Right atrium auricular region (tissue), 2 donors: ENCODE data around the gene UBE2J1. TPM values are rescaled to one million over a fixed set of nuclear protein-coding genes. Genes with fewer than 3 reads are reported as not detected.

Source experiments
- DNase-seq: peaks from one replicate; pipeline ENCODE4 v3.0.0-alpha.2; 2019; ENCODE audit warnings: low spot score
- H3K27ac ChIP-seq, 2 donors: fragments of 200-600 bp; sonication (generic); 1 replicate in 1 of 2; 2 replicates in 1 of 2; pipeline ENCODE4 v1.5.1; 2016 to 2019
- H3K27me3 ChIP-seq, 2 donors: fragments of 200-600 bp; sonication (generic); one replicate each; pipeline versions ENCODE4 v1.5.1 to v1.6.0; 2017 to 2019
- H3K36me3 ChIP-seq: fragments of 200-600 bp; sonication (generic); one replicate; pipeline ENCODE4 v1.5.1; 2016
- H3K4me1 ChIP-seq, 2 donors: fragments of 200-600 bp; sonication (generic); one replicate each; pipeline versions ENCODE4 v1.5.1 to v1.6.0; 2017 to 2019
- H3K4me3 ChIP-seq, 2 donors: fragments of 200-600 bp; sonication (generic); 1 replicate in 1 of 2; 2 replicates in 1 of 2; pipeline ENCODE4 v1.5.1; 2017 to 2019; ENCODE audit warnings: mild to moderate bottlenecking in 1 of 2, moderate library complexity in 1 of 2
- H3K9me3 ChIP-seq, 2 donors: fragments of 200-600 bp; sonication (generic); one replicate each; pipeline ENCODE4 v1.5.1; 2019
- total RNA-seq, 2 donors: library from RNA; depleted of rRNA; stranded (reverse); fragments of >200 nt; gene quantifications; one replicate each; pipeline ENCODE4 v1.1.0, GENCODE V29; 2016
- TF ChIP-seq, protein P1 (sequence below), 2 donors: fragments of 200-600 bp; sonication (generic); IDR thresholded peaks; one replicate each; pipeline ENCODE4 v1.5.1; 2019; ENCODE audit warnings: antibody characterized with exemption in 2 of 2

Gene UBE2J1
- total RNA-seq, 2 donors from 2014 or later = 13.8 to 15.6 TPM

DNA sequence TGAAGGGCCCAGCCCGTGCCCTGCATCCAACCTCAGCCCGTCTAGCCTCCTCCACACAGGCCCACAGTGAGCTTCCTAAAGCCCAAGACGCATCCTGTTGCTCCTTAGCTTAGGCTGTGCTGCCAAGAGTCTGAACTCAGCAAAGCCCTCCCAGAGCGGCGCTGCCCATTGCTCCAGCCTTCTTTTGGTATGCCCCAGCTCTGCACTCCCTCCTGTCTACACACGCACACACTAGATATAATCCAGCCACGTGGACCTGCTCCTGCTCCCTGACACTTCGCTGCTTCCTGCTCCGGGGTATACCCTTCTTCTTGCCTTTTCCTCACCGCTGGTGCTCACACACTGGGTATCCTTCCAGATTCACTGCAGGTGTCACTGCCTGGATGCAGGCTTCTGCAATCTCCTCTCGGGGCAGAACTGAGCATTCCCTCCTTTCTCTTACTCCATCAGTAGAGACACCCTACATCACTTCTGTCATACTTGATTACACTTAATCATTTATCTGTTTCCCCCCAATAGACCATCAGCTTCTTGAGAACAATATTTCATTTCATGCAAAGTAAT lies 61.2 kb downstream of the UBE2J1 start:
- H3K9me3 ChIP-seq = no peaks in the 10 kb centered on the region
- H3K36me3 ChIP-seq = no peaks in the 10 kb centered on the region
- TF ChIP-seq, protein P1, sequence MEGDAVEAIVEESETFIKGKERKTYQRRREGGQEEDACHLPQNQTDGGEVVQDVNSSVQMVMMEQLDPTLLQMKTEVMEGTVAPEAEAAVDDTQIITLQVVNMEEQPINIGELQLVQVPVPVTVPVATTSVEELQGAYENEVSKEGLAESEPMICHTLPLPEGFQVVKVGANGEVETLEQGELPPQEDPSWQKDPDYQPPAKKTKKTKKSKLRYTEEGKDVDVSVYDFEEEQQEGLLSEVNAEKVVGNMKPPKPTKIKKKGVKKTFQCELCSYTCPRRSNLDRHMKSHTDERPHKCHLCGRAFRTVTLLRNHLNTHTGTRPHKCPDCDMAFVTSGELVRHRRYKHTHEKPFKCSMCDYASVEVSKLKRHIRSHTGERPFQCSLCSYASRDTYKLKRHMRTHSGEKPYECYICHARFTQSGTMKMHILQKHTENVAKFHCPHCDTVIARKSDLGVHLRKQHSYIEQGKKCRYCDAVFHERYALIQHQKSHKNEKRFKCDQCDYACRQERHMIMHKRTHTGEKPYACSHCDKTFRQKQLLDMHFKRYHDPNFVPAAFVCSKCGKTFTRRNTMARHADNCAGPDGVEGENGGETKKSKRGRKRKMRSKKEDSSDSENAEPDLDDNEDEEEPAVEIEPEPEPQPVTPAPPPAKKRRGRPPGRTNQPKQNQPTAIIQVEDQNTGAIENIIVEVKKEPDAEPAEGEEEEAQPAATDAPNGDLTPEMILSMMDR (IDR thresholded peaks at IDR 0.05) = no peak
- no peaks in the 10 kb centered on the region for H3K4me1 ChIP-seq
- no peaks in the 10 kb centered on the region for H3K27me3 ChIP-seq
- H3K27ac ChIP-seq = no peak overlapping the region
- H3K4me3 ChIP-seq = no peak overlapping the region
- DNase-seq = no peak

DNA sequence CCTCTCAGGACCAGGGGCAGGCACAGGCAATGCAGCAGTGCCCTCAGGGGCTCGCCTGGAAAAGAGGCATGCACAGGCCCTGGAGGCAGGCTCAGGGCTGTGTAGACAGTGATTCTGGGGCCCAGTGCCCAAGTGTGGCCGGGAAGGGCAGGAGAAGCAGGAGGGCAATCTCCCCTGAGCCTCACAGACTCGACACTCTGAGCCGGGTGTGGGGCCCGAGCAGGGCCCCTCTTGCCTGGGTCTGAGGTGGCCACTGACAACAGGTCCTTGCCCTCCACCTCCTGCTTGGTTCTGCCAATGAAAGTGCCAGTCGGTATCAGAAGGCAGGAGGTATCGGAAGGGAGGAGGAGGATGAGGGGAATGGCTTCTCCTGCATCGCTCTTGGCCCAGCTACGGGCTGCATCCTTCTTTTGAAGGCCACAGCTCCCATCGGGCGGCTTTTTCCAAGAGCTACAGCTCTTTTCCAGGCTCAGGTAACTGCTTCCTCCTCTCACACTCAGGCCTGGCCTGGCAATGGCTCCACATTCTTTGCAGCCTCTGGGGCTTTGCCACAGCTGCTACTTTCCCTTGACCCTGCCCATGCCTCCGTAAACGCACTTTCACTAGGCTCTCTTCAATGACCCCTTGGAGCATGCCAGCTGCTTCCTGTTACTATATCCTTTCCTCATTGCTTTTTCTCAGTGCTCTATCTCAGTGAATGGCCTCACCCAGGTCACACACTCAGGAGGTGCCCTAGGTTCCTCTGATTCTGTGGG lies 61.9 kb downstream of the UBE2J1 start:
- Histone ChIP-seq H3K36me3 (no peaks in the 10 kb centered on the region), H3K27me3 (no peaks in the 10 kb centered on the region), H3K4me1 (no peaks in the 10 kb centered on the region), H3K27ac (no peak overlapping the region), H3K4me3 (no peak overlapping the region), H3K9me3 (no peaks in the 10 kb centered on the region)
- DNase-seq = no peak
- TF ChIP-seq, protein P1 (IDR thresholded peaks at IDR 0.05) = no peak

DNA sequence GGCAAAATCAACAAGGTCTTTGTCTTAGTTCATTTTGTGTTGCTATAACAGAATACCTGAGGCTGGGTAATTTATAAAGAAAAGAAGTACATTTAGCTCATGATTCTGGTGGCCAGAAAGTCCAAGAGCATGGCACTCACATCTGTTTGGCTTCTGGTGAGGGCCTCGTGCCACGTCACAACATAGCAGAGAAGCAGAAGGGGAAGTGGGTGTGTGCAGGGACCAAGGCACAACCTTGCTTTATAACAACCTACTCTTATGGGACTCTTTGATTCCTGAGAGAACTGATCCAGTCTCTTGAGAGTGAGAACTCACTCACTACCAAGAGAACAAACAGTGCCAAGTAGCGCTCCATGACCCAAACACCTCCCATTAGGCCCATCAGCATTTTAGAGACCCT lies 62.8 kb downstream of the UBE2J1 start:
- DNase-seq = no peak
- TF ChIP-seq, protein P1 (IDR thresholded peaks at IDR 0.05) = no peak
- Histone ChIP-seq H3K4me1 (no peaks in the 10 kb centered on the region), H3K27ac (no peak overlapping the region), H3K27me3 (no peaks in the 10 kb centered on the region), H3K9me3 (no peaks in the 10 kb centered on the region), H3K4me3 (no peak overlapping the region), H3K36me3 (no peaks in the 10 kb centered on the region)

DNA sequence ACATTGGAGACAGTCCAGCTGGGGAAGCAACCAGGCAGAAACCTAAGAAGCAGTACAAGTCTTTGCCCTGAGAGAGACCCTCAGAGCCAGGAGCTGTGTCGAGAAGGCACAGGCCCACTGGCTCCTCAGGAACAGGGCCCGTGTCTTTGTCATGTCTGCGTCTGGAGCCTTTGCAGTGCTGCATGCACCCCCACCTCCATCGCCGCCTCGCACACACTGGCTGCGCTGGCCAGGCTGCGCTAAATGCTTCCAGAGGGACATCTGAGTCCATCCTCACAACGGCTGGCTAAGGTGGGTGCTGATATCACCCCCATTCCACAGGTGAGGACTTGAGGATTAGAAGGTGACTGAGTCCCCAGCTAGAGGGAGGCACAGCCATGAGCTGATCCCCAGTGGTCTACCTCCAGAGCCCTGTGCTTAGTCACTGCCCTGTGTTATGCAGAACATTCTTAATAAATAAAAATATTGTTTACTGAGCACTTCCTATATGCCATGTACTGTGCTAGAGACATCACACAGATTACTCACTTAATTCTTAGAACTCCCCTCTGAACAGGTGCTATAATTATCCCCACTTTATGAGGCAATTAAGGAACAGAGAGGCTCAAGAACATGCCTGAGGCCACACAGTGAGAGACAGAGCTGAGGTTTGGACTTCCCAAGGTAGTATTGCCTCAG lies 65.0 kb downstream of the UBE2J1 start:
- TF ChIP-seq, protein P1 (IDR thresholded peaks at IDR 0.05) = no peak
- Histone ChIP-seq H3K4me3 (no peak overlapping the region), H3K9me3 (no peaks in the 10 kb centered on the region), H3K36me3 (no peaks in the 10 kb centered on the region), H3K27me3 (no peaks in the 10 kb centered on the region), H3K4me1 (no peaks in the 10 kb centered on the region), H3K27ac (no peak overlapping the region)
- DNase-seq = no peak

DNA sequence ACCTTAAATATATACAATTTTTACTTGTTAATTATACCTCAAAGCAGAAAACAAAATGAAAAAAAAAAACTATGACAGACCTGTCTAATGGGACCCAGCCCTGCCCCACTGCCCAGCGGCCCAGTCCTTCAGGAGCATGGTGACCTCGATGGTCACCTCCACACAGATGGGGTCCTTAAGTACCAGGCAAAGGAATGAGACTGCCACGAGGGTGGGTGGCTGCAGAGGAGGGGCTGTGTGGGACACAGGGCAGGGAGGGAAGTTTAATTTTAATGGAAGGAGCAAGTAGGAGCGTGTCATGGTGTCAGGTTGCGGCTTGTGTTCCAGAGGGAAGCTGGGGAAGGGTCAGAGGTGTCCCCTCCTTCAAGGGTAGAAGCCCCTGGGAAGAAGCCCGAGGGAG lies 66.0 kb downstream of the UBE2J1 start:
- H3K36me3 ChIP-seq = no peaks in the 10 kb centered on the region
- DNase-seq = no peak
- TF ChIP-seq, protein P1 (IDR thresholded peaks at IDR 0.05) = no peak
- H3K27me3 ChIP-seq = no peaks in the 10 kb centered on the region
- no peak overlapping the region for H3K27ac ChIP-seq
- H3K4me1 ChIP-seq = no peaks in the 10 kb centered on the region
- H3K9me3 ChIP-seq = no peaks in the 10 kb centered on the region
- no peak overlapping the region for H3K4me3 ChIP-seq
